HepG2 (cell line): ENCODE results near the gene ZNF485. TPM values are rescaled to one million over a fixed set of nuclear protein-coding genes. Genes with fewer than 3 reads are reported as not detected.

Experiments
- ATF1 ChIP-seq: IDR thresholded peaks from 2 replicates; pipeline ENCODE4 v1.6.1; 2016; ENCODE audit warnings: mild to moderate bottlenecking, control low read depth
- CBFB ChIP-seq: sonication (generic); formaldehyde crosslinking; IDR thresholded peaks from 2 replicates; pipeline ENCODE4 v1.4.0; 2020; ENCODE audit warnings: missing genetic modification reagents
- CHD4 ChIP-seq: fragments of 200-600 bp; sonication (generic); IDR thresholded peaks from 2 replicates; pipeline ENCODE4 v1.7.0; 2017; ENCODE audit warnings: mild to moderate bottlenecking, low read length, borderline replicate concordance
- EEA1 ChIP-seq: sonication (generic); formaldehyde crosslinking; IDR thresholded peaks from 2 replicates; pipeline ENCODE4 v1.5.1; 2020; ENCODE audit warnings: mild to moderate bottlenecking, missing genetic modification reagents, borderline replicate concordance
- ELF1 ChIP-seq: sonication (generic); formaldehyde crosslinking; IDR thresholded peaks from 2 replicates; pipeline ENCODE4 v1.4.0; 2020; ENCODE audit warnings: missing genetic modification reagents
- GABPA ChIP-seq, 2 experiments: IDR thresholded peaks; 2 replicates each; pipeline ENCODE4 v1.6.1; 2011 to 2016; ENCODE audit warnings: low read depth in 2 of 2, low read length in 1 of 2, missing biosample characterization in 1 of 2, missing genetic modification characterization in 1 of 2
- HNRNPL ChIP-seq: fragments of 200-400 bp; formaldehyde crosslinking; IDR thresholded peaks from 2 replicates; pipeline ENCODE4 v1.6.1; 2017; ENCODE audit warnings: mild to moderate bottlenecking, low read depth, low read length
- MAFF ChIP-seq: IDR thresholded peaks from 2 replicates; pipeline ENCODE4 v1.6.1; 2011; ENCODE audit warnings: low read depth, low read length, improper control_type of control experiment
- NFYB ChIP-seq: sonication (generic); formaldehyde crosslinking; IDR thresholded peaks from 2 replicates; pipeline ENCODE4 v1.4.0; 2020; ENCODE audit warnings: missing genetic modification reagents
- NR2C2 ChIP-seq: sonication (generic); formaldehyde crosslinking; IDR thresholded peaks from 2 replicates; pipeline ENCODE4 v1.4.0; 2020; ENCODE audit warnings: missing genetic modification reagents, mild to moderate bottlenecking, moderate library complexity, borderline replicate concordance
- RFX5 ChIP-seq: IDR thresholded peaks from 2 replicates; pipeline ENCODE4 v1.6.1; 2011; ENCODE audit warnings: low read depth, low read length, improper control_type of control experiment
- SMAD1 ChIP-seq: sonication (generic); formaldehyde crosslinking; IDR thresholded peaks from 2 replicates; pipeline ENCODE4 v1.4.0; 2020; ENCODE audit warnings: missing genetic modification reagents, low read depth, mild to moderate bottlenecking, borderline replicate concordance
- SUZ12 ChIP-seq: fragments of 150-350 bp; IDR thresholded peaks from 2 replicates; pipeline ENCODE4 v1.6.1; 2014; ENCODE audit warnings: low read depth, low read length
- ZNF30 ChIP-seq: sonication (generic); formaldehyde crosslinking; IDR thresholded peaks from 2 replicates; pipeline ENCODE4 v1.5.0; 2020; ENCODE audit warnings: mild to moderate bottlenecking, missing genetic modification reagents
- ZNF530 ChIP-seq: sonication (generic); formaldehyde crosslinking; IDR thresholded peaks from 2 replicates; pipeline ENCODE4 v1.5.0; 2020; ENCODE audit warnings: low read depth, mild to moderate bottlenecking, missing genetic modification reagents
- ZNF556 ChIP-seq: sonication (generic); formaldehyde crosslinking; IDR thresholded peaks from 2 replicates; pipeline ENCODE4 v1.4.0; 2020; ENCODE audit warnings: mild to moderate bottlenecking, missing genetic modification reagents, borderline replicate concordance
- polyA plus RNA-seq, 8 experiments: library from polyadenylated mRNA; depleted of rRNA in 3 of 8; stranded (reverse) in 7 of 8; unstranded in 1 of 8; fragments of >200 nt; fragmentation: Illumina TruSeq in 4 of 8; extraction: Trizol in 4 of 8; gene quantifications; 2 replicates each; pipeline versions ENCODE4 v1.2.1 to v1.2.3, GENCODE V29; 2011 to 2016; ENCODE audit warnings: low read depth in 4 of 8, missing spikeins in 1 of 8, mixed read lengths in 1 of 8; ENCODE audit not compliant: insufficient read depth in 1 of 8
- total RNA-seq, 5 experiments: library from RNA; depleted of rRNA; stranded (reverse); fragments of >200 nt; fragmentation: Illumina TruSeq; extraction: Trizol; gene quantifications; 2 replicates each; pipeline ENCODE4 v1.2.3, GENCODE V29; 2016; ENCODE audit warnings: low read depth in 1 of 5
- TF ChIP-seq, protein P1 (sequence below): sonication (generic); formaldehyde crosslinking; IDR thresholded peaks from 2 replicates; pipeline ENCODE4 v1.5.0; 2020; ENCODE audit warnings: mild to moderate bottlenecking, missing genetic modification reagents, borderline replicate concordance
- TF ChIP-seq, protein P2 (sequence below): sonication (generic); formaldehyde crosslinking; IDR thresholded peaks from 2 replicates; pipeline ENCODE4 v1.4.0; 2020; ENCODE audit warnings: missing genetic modification reagents
- TF ChIP-seq, protein P3 (sequence below): sonication (generic); formaldehyde crosslinking; IDR thresholded peaks from 2 replicates; pipeline ENCODE4 v1.4.0; 2020; ENCODE audit warnings: missing genetic modification reagents
- TF ChIP-seq, protein P4 (sequence below): sonication (generic); formaldehyde crosslinking; IDR thresholded peaks from 2 replicates; pipeline ENCODE4 v1.4.0; 2020; ENCODE audit warnings: low read depth, mild to moderate bottlenecking, missing genetic modification reagents
- TF ChIP-seq, protein P5 (sequence below): sonication (generic); formaldehyde crosslinking; IDR thresholded peaks from 2 replicates; pipeline ENCODE4 v1.4.0; 2020; ENCODE audit warnings: mild to moderate bottlenecking, low read depth, missing genetic modification reagents

ZNF485 gene
- total and polyA plus RNA-seq, 2 of the 13 experiments (the other 11 are each of a cell fraction or from before 2014, with no cell fraction given) = 1.4 to 3.3 TPM

DNA sequence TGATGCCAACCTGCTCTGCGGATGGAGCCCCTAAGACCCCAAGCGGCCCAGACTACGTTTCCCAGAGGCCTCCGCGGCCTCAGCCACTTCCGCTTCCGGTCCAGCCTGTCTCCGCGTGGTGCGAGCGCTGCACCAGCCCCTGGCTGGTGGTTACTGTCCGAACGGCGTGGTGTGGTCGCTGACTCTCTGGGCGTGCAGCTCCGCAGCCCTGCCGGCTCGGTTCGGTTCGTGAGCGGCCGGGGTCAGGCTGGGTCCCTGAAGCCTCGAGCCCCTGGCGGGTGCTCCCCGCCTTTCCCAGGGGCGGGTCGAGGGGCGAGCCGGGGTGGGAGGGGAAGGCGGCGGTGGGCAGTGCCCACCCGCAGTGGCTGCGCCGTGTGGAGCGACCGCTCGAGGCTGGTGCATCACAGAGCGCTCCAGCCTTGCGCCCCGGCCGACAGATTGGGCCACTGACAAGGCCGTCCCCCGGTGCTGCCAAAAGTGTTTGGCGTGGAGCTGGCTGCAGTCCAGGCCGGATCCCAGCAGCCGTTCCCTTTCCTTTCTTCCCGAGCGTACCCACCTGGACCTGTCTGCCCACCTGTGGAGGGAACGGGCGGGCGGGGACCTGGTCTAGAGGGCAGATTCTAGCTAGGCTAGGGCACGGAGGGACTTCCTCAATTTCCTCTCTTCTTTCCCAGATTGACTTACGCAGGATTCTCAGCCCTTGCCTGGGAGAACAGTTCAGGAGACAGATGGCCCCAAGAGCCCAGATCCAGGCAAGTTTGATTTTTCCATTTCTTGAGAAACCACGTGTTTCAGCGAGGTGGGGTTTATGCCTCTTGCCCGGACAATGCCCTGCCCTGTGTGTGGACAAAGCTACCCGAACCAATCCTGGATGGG, at the start of gene ZNF485 (continued):
- TF ChIP-seq ZNF530 (CRISPR knock-in tag) (no peak), CBFB (CRISPR knock-in tag) (no peak), RFX5 (no peak), CHD4 (no peak), ELF1 (peak; percentile 86), NFYB (CRISPR knock-in tag) (no peak), NR2C2 (peak; percentile 91), ZNF30 (CRISPR knock-in tag) (no peak), EEA1 (CRISPR knock-in tag) (no peak), MAFF (no peak), HNRNPL (0 out of 2 replicates have a peak, but pooled peaks have one; percentile 22), GABPA (IDR thresholded peaks at IDR 0.05; ENCODE audit: low read depth, low read length) (peak; percentile 98), GABPA (CRISPR knock-in tag; IDR thresholded peaks at IDR 0.05; ENCODE audit: low read depth) (peak; percentile 97), SMAD1 (CRISPR knock-in tag) (no peak), SUZ12 (peak; percentile 48), ATF1 (CRISPR knock-in tag) (no peak), ZNF556 (CRISPR knock-in tag) (no peak)
- TF ChIP-seq, protein P1, sequence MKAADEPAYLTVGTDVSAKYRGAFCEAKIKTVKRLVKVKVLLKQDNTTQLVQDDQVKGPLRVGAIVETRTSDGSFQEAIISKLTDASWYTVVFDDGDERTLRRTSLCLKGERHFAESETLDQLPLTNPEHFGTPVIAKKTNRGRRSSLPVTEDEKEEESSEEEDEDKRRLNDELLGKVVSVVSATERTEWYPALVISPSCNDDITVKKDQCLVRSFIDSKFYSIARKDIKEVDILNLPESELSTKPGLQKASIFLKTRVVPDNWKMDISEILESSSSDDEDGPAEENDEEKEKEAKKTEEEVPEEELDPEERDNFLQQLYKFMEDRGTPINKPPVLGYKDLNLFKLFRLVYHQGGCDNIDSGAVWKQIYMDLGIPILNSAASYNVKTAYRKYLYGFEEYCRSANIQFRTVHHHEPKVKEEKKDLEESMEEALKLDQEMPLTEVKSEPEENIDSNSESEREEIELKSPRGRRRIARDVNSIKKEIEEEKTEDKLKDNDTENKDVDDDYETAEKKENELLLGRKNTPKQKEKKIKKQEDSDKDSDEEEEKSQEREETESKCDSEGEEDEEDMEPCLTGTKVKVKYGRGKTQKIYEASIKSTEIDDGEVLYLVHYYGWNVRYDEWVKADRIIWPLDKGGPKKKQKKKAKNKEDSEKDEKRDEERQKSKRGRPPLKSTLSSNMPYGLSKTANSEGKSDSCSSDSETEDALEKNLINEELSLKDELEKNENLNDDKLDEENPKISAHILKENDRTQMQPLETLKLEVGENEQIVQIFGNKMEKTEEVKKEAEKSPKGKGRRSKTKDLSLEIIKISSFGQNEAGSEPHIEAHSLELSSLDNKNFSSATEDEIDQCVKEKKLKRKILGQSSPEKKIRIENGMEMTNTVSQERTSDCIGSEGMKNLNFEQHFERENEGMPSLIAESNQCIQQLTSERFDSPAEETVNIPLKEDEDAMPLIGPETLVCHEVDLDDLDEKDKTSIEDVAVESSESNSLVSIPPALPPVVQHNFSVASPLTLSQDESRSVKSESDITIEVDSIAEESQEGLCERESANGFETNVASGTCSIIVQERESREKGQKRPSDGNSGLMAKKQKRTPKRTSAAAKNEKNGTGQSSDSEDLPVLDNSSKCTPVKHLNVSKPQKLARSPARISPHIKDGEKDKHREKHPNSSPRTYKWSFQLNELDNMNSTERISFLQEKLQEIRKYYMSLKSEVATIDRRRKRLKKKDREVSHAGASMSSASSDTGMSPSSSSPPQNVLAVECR (CRISPR knock-in tag) = peak; percentile 70; the same call in 1 of the 2 replicates
- TF ChIP-seq, protein P2, sequence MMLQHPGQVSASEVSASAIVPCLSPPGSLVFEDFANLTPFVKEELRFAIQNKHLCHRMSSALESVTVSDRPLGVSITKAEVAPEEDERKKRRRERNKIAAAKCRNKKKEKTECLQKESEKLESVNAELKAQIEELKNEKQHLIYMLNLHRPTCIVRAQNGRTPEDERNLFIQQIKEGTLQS (CRISPR knock-in tag) = no peak
- TF ChIP-seq, protein P3, sequence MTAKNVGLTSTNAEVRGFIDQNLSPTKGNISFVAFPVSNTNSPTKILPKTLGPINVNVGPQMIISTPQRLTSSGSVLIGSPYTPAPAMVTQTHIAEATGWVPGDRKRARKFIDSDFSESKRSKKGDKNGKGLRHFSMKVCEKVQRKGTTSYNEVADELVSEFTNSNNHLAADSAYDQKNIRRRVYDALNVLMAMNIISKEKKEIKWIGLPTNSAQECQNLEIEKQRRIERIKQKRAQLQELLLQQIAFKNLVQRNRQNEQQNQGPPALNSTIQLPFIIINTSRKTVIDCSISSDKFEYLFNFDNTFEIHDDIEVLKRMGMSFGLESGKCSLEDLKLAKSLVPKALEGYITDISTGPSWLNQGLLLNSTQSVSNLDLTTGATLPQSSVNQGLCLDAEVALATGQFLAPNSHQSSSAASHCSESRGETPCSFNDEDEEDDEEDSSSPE (CRISPR knock-in tag) = peak; percentile 42; the same call in 1 of the 2 replicates
- TF ChIP-seq, protein P4, sequence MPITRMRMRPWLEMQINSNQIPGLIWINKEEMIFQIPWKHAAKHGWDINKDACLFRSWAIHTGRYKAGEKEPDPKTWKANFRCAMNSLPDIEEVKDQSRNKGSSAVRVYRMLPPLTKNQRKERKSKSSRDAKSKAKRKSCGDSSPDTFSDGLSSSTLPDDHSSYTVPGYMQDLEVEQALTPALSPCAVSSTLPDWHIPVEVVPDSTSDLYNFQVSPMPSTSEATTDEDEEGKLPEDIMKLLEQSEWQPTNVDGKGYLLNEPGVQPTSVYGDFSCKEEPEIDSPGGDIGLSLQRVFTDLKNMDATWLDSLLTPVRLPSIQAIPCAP (CRISPR knock-in tag) = no peak
- TF ChIP-seq, protein P5, sequence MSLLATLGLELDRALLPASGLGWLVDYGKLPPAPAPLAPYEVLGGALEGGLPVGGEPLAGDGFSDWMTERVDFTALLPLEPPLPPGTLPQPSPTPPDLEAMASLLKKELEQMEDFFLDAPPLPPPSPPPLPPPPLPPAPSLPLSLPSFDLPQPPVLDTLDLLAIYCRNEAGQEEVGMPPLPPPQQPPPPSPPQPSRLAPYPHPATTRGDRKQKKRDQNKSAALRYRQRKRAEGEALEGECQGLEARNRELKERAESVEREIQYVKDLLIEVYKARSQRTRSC (CRISPR knock-in tag) = no peak
